ENCODE data around the gene TCEAL1.
"Not testable (repeated sequence)": the region's sequence is repeated elsewhere in the genome, so short reads cannot be mapped to it uniquely, and the experiment has no call there.

DNA sequence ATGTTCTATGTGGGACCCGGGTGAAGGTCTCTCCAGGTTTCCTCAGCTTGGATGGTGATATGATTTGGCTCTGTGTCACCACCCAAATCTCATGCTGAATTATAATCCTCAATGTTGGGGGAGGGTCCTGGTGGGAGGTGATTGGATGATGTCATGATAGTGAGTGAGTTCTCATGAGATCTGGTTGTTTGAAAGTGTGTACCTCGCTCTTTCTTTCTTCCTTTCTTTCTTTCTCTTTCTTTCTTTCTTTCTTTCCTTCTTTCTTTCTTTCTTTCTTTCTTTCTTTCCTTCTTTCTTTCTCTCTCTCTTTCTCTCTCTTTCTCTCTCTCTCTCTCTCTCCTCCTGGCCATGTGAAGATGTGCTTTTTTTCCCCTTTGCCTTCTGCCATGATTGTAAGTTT is 30.7 kb downstream of the TCEAL1 start:
- TF ChIP-seq, protein P1, sequence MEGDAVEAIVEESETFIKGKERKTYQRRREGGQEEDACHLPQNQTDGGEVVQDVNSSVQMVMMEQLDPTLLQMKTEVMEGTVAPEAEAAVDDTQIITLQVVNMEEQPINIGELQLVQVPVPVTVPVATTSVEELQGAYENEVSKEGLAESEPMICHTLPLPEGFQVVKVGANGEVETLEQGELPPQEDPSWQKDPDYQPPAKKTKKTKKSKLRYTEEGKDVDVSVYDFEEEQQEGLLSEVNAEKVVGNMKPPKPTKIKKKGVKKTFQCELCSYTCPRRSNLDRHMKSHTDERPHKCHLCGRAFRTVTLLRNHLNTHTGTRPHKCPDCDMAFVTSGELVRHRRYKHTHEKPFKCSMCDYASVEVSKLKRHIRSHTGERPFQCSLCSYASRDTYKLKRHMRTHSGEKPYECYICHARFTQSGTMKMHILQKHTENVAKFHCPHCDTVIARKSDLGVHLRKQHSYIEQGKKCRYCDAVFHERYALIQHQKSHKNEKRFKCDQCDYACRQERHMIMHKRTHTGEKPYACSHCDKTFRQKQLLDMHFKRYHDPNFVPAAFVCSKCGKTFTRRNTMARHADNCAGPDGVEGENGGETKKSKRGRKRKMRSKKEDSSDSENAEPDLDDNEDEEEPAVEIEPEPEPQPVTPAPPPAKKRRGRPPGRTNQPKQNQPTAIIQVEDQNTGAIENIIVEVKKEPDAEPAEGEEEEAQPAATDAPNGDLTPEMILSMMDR (IDR thresholded peaks at IDR 0.05; ENCODE audit: low read depth, low read length) = not testable (repeated sequence)
- not testable (repeated sequence) for TF ChIP-seq EZH2phosphoT487 (IDR thresholded peaks at IDR 0.05; ENCODE audit: low read depth)

Data from OCI-LY3 (cell line).